Measurements from ENCODE around the gene CCDC33.

Gene CCDC33

DNA sequence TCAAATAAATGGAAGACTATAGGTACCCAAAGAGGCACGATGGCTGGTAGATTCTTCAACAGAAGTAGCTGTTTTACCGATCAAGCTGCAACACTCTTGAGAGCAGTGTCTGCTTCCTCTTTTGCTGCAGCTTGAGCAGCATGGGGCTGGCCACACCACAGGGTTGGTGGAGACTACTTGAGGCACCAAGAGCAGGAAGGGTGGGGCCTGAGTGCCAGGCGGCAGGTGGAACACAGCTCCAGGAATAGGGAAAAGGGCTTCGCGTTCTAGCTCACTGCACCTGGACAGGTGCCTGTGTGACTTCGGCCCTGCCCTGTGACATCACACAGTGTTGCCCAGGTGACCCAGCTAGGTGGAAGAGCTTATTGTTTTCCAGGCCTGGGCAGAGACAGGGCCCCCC lies at the start of gene CCDC33:
TSS of gene CCDC33 (plus strand) at position 365 of the 400 bp plus-strand sequence. CDS start 394 bp downstream, outside the sequence.
- peak; percentile 82 for DNase-seq

DNA sequence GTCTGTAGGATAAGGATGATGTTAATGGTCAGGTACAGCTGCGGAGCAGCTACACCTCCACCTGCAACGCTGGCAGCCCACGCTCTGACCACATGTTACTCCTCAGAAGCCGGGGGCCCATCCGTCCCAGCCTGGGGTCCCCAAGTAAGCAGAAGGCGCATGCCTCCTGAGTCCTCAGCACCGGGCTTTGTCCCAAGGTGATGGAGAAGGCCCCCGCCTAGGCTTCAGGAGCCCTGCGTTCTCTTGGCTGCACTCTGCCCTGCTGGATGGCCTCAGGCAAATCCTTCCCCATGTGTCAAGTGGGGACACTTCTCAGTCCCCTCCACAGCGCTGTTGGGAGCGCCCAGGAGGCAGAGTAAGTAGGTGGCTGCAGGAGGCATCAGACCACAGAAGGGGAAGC lies 47.9 kb upstream of the CCDC33 start:
- no peak for DNase-seq

DNA sequence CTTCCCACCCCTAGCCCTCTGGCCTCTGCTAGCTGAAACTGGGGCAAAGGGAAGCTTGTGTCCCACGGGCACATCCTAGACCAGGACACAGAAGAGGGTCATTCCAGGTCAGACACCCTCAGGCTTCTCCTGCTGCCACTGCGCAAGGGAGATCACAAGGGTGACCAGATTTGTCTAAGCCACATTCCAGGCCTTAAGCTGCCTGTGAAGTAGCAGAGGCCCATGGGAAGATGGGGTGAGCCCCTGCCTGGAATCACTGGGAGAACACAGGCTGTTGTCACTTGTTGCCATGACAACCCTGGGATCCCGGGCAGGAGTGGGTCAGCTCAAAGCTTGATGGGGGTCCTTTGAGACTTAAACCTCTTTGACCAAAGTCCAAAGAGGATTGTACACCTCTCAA lies 44.3 kb upstream of the CCDC33 start:
- DNase-seq, result no peak

DNA sequence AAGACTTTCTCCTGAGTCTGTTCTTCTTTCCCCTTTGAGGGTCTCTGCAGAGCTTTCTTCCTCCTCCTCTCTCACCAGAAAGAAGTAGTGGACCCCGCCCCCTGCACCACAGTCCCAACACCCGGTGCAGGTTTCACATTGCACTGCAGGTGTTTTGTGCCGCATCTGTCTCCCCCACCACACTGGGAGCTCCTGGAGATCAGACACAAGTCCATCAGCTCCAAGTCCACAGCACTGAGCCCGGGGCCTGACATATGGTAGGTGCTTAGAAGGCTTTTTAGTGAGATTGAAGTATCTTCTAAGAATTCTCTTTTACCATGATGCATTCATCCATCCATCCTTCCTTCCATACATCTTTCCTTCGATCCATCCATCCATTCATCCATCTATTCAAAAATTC lies 43.4 kb upstream of the CCDC33 start:
- DNase-seq, result no peak

DNA sequence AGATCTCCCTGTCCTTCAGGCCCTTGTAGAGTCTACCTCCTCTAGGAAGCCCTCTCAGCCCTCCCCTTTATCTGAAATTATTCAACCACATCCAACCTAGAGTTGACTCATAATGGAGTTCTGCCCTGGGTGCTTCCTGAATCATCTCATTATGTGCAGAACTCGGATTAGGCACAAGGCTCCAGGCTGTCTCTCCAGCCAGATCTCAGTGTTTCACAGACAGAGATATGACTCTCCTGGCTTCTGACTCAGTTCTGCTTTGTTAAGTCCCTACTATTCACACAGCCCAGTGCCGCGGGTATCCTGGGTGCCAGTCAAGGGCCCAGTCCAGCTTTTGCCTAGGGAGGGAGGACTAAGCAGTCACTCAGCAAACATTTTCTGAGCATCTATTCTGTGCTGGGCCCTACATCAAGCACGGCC lies 42.8 kb upstream of the CCDC33 start:
- no peak for DNase-seq

DNA sequence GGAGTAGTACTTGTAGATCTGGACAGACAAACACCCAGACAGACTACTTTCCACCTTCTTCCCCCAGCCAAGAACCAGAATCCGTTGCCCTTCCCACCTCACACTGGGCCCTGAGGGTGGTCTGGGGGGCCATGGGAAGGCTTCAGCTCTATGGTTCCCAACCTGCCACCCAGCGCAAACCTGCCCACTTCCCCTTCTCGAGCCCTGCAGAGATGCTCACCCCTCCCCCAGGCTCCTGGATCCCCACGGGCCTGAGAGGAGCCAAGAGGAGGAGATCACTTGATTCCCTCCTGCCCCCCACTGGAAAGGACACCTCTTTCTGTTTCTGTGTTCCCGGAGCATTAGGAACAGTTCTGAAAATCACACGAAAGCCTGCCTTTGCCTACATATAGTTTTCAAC lies 42.2 kb upstream of the CCDC33 start:
- DNase-seq, result no peak

DNA sequence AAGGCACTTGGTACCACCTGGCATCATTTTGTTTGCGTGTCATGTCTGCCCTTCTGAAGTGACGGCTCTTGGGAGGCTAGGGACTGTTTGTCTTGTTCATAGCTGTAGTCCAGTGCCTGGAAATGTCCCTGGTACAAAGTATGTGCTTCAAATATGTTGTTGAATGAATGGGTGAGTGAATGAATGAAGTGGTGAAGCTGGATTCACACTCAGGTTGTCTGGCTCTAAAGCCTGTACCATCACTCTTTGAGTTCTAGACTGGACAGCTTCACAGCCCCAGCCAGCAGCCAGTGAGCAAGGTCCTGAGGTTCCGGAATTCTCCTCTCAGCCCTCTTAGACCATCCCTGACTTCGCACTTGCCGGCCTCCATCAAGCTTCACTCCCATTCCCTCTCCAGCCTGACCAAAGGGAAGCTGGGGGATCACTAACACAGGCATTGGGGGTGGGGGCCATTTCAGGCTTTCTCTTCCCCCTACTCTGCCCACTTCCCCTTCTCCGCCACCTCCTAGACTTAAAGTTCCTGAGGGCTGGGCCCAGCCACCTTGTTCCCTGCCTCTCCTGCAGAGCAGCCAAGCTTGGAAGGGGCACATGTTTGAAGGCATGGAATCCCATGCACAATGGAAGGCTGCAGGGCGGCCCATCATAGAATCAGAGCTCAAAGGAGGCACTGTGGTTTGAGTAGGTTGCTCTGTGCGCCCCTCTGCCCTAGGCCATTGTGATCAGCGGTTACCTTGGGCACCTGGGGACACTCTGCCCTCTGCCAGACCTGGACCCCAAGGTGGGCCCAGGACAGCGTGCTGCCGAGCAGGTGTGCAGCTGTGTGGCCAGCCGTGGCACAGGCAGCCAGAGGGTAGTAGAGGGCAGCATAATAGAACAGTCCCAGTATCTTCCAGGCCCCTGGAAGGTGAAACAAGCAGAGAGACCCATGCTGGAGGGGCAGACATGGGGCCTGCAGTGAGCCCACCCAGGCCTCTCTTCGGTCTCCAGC lies 41.3 kb upstream of the CCDC33 start:
- DNase-seq, result no peak

DNA sequence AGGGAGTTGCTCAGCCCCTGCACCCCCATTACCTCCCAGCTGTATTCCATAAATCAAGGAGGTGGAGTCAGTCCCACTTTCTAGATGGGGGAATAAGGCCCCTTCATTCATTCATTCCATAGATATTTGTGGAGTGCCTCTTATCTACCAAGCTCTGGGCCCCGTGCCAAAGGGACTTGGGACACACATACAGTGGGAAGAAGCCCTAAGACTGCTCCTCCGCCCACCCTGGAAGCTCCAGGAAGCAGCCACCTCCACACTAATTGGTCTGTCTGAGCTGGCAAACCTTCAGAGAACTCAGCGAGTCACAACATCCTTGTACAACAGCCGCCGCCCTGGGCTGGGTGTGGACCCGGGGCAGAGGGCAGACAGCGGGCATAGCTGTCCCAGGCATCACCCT lies 40.0 kb upstream of the CCDC33 start:
- DNase-seq, result peak; percentile 42

DNA sequence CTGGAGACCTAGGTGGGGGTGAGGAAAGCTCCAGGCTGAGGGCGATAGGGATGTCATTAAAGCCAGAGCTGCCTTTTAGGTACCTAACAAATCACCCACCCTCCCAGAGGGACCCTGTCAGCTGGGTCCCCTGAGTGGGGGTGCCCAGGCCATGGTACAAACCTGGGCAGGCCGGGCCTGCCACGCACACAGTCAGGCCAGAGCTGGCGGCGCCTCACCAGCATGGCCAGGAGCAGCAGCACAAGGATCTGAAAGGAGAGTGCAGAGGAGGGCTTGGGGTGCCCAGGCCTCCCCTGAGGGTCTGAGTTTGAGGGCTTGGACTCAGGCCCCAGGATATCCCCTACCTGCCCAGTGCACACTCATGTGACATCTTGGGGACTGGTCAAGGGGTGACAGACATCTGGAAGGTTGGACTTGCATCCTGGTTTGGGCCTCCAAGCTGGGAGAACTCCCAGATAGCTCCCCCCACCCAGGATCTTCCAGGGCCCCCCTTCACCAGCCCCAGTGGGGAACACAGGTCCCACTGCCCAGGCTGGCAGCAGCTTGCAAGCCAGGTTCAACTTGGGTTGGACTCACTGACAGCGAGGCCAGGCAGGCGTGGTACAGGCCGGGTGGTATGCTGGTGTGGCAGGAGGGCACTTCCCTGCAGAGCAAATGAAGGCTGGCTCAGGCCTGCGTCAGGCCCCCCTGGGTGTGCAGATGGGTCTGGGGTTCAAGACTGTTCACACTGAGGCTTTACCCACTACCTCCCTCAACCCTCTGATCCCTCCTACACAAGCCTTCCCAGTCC lies 38.8 kb upstream of the CCDC33 start:
- no peak for DNase-seq

DNA sequence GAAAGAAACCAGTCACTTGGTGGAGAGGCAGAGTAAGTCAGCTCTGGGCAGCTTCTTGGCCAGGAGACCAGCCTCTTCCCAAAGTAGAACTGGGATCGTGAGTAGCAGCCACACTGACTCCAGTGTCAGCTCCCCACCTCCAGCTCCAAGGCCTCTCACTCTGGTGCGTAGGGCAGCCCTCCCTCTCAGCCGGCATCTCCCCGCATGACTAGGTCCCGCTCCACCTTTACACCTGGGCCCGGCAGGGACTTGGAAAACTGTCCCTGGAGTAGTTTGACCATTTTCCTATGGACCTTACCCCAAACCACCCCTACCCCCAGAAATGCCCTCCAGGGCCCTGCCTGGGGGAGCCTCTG lies 36.9 kb upstream of the CCDC33 start:
- no peak for DNase-seq

DNA sequence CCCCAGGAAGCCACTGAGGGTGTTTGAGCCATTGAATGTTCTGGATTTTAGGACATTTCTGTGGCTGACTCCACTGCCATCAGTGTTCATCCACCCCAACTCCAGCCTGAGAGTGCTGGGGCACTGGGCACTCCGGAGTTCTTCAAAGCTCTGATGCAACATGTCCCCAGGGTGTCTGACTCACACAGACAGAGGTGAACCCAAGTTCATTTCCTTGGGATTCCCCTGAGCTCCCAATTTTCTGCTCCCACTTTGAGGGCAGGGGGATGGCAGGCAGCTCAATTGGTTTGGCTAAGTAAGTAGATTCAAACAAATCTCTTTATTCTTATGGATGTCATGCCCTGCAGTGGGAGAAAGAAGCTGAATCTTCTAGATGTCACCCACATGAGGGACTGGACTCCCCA lies 35.7 kb upstream of the CCDC33 start:
- DNase-seq, result no peak

DNA sequence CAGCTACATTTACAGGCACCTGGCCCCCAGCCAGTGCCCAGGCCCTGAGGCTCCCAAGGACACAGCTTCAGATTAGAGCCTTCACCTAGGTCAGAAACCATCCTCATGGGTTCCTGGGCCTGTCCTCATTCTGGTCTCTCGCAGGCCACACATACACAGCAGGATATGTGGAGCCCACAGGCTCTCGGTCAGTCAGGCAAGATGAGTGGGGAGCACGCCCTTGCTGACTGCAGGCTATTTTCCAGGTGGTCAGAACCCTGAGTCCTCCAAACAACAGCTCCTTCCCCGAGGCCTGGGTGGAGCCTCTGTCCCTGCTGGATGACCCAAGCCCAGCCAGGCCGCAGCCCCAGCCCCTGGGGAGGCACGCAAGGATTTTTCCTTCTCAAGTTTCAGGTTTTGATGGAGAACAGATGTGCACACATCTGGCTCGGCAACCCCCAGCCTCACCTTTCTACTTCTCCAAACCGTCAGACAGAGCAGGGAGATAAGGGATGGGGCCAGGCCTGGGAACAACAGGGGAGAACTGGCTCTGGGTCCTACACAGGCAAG lies 35.2 kb upstream of the CCDC33 start:
- DNase-seq, result no peak

DNA sequence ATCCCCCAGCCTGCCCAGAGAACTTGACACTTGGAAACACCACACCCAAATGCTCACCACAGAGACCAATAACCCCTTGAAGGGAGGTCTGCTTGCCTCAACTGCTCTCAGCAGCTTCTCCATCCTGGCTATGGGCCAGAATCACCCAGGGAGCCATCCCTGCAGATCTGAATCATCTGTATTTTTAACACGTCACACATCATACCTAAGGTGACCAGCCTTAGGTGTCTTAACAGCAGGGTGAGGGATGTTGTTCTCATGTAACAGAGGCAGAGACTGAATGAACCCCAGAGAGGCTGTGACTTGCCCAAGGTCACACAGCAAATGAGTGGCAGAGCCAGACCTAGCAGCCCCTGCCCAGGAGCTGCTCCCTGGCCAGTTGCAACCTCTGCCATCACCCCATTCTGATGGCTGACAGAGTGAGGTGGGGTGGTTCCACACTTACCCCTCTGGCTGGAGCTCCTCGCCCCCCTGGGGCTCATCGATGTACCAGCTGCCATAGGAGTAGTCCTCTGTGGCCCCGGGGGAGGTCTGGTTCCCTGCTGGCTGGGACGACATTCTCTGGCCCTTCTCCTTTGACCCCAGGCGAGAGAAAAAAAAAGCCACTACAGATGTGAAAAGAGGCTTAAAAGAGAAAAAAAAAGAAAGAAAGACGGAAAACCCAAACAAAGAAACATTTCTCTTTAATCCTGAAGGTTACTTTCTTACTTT lies 34.3 kb upstream of the CCDC33 start:
- DNase-seq, result no peak

DNA sequence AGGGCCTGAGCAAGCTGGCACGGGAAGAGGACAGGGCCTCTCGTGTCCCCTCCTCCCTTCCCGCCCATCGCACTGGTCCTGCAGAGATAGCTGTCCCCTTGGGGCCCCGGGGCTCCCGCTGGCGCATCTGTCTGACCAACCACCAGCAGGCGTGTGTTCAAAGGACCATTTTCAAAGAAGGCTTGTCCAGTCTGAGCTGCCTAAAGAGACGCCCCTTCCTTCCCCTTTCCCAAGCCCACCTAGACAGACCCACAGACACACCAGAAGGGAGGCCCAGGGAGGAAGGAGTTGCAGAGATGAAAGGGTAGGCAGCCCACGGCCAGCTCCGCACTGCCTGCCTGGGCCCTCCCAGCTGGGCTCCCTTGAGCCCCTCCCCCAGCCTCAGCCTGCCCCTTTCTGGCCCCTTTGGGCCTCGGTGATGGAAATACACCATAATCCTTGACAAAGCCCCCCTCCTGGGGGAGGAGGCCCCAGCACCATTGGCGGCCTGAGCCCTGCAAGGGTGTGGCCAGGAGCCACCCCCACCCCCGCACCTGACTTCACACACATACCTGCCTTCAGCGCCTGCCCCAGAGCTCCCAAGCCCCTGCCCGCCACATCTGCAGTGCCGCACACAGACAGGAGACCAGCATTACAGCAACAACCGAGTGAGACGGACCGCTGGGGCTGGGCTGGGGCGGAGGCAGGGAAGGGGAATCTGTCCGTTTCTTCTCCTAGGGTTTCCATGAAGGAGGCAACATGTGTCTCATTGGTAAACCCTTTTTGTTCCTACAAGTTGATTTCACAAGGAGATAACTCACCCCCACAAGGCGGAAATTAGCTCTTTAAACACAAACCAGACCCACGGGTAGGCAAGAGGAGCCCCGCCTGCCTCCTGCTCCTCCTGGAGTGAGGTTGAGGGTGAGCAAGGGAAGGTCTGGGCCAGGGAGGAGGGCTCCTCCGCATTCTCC lies 33.4 kb upstream of the CCDC33 start, which contains the start of gene STRA6:
TSS of gene STRA6 (minus strand) at position 336 of the 950 bp plus-strand sequence. CDS start 520 bp downstream, outside the sequence.
- no peak for DNase-seq

DNA sequence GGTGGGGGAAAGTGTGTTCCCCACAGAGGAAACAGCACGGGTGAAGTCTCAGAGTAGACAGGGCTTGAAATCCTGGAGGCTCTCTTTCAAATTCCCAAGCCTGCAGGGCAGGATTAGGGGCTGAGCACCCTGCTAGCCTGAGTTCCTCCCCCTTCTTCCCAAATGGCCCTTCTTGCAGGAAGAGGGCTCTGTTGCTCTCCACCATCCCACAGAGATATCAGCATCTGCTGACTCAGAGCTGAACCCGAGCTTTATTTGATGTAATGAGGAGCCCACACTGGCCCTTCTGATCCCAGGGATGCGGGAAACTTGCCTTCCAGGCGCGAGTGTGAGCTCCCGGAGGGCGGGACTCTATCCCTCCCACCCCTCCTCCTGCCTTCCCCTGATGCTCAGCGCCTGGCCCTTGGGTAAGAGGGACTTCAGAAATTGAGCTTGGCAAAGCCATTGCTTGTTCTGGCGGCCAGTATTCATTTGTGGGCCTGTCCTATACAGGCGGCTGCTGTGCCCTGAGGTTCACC lies 32.2 kb upstream of the CCDC33 start:
- no peak for DNase-seq

DNA sequence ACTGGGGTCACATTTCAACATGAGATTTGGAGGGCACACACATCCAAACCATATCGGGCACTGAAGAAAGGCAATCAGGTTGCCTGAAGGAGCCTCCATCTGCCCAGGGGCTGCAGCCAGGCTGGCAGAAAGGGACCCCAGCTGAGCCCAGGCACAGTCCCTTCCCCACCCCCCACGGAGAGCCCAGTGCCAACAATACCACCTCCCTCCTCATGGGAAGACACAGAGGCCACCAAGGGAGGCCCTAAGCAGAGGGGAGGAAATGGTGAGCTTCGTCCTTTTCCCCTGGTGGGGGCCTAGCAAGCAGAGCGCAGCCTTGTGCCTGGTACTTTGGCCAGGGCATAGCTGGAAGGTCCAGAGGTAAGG lies 30.6 kb upstream of the CCDC33 start:
- DNase-seq, result no peak

DNA sequence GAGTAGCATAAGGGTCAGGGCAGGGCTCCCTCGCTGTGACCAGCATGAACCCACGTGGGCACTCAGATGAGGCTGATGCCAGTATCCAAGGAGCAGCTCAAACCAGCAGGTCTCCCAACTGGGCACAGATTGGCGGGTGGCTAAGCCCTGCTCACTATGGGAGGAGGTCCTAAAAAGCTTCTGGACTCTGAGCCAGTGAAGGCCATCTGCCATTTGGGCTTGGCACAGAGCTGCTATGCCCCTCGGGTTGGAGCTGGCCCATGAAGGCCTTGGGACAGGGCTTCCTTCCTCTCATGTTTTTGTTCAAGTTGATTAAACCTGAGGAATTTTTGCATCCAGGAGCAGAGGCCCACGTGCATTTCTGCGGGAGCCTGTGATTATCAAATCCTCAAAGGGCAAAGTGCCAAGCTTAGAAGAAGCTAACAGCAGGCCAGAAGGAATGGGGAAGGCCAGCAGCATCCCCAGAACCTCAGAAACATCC lies 29.3 kb upstream of the CCDC33 start:
- no peak for DNase-seq

DNA sequence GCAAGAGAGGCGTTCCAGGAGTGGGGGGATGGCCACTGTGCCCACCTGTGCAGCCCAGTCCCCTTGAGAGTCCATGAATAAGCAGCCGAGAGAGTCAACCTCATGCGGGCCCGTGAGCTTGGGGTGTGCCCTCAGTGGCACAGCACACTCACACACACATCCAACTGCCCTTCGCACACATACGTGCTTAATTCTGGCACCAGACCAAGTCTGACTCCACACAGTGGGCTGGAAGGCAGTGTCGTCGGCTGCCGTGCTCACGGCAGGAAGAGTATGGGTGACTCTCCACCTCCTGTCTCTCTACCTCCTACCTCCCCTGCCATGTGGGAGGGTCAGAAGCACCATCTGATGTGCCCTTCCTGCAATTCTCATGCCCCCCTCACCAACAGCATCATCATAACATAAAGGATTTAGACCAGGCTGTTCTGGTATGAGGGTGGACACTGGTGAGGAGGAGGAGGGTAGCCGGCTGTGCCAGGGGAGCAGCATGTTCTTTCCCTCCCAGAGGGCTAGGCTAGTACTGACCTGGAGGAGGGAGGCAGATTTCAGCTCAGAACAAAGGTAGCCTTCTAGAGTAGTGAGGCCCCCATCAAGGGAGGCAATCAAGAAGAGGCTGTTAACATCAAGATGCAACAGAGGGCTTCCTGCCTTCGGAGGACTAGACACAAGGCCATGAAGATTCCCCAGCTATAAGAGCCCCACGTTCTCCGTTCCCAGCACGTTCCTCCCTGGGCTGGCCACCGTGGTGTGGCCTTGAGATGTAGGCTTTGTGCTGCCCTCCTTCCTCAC lies 28.3 kb upstream of the CCDC33 start:
- no peak for DNase-seq

DNA sequence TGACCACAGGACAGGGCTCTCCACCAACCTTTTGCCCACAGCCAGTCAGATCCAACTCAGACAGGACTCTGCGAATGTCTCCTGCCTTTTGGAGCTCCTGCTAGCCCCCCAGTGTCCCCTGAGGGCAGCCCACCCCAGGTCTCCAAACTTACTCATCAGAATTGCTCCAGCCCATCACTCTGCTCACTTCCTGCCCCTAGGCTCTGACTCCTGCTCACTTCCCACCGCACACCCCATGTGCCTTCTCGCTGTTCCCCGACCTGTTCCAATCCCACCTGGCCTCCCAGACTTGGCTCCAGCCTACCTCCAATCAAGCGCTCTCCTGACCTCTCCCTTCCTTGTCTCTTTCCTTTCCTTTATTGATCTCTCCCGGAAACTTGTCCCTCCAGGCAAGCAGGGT lies 27.6 kb upstream of the CCDC33 start:
- DNase-seq, result no peak

DNA sequence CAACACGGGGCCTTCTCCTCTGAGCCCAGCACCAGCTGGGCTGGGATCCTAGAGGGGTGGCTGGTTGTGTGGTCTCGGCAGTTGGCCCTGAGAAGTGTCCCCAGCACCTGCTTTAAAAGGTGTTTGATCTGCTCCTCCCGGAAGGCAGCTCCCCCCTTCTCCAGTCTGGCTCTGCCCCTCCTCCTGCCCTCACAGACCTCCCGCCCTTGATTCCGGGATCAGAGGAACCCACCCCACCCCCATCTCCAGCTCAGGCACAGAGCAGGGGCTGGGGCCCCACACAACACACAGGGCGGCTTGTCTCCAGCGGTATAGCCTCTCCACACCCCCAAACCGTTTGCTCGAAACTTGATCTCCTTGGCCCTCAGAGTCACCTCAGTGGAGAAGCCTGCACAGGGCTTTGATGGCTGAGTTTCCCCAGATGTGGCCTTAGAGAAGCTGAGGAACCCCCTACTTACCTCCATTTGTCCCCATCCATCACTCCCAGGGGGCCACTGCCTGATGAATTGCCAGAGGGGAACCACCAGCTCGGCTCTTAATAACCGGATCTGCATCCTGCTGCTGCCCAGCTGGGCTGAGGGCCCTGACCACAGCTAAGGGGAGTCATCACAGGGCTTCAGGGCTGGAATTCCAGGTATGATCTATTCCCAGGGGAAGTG lies 27.1 kb upstream of the CCDC33 start:
- DNase-seq, result no peak

Data from NCI-H345 (cell line).